ENCODE results near the gene ABT1. TPM values are rescaled to one million over a fixed set of nuclear protein-coding genes. Genes with fewer than 3 reads are reported as not detected.

ABT1 gene
- total RNA-seq, 1 experiment from 2014 or later, result 33.7 TPM

DNA sequence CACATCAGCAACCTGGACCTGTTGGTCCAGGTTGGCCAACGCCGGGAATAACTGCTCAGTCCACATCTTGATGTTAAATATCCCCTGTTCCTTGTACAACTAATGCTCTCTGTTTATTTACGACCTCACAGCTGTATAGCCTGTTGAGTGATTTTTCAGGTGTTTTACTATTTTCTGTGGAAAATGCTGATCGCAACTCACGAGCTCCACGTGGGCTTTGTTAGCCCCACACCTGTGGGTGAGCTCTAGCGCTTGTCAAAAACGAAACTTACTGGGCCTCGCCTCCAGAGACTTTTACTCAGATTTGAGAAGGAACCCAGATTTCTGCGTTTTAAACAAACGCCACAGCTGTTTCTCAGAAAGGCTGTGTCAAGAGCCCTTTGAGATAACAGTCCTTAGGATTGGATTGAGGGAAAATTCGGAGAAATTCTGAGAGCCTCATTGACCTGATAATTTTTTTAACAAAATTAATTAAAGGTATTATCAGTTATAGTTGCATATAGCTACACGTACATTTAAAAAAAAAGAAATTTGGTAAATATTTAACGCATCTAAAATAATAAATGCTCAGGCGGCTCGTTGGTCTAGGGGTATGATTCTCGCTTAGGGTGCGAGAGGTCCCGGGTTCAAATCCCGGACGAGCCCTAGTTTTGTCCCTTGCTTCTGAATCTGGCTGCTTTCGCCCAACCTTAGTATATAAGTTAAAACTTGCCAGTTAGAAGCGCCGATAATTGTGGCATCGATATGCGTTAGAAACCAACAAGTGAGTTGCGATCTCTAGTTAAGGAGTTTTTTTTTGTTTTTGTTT lies 41.9 kb upstream of the ABT1 start:
- H3K79me2 ChIP-seq (ENCODE audit: low read length), result no peaks in the 10 kb centered on the region
- peaks cover 15% of the 10 kb centered on the region for H3K4me1 ChIP-seq (ENCODE audit: insufficient read depth, low read length)
- H3K27me3 ChIP-seq (ENCODE audit: low read length), result no peaks in the 10 kb centered on the region
- no peak overlapping the region for H3K27ac ChIP-seq (ENCODE audit: low read length)
- H3K9me3 ChIP-seq (ENCODE audit: low read length), result no peaks in the 10 kb centered on the region
- DNase-seq (peak; percentile 76), ATAC-seq (peak; percentile 12; the same call in 1 of the 2 replicates)
- no peaks in the 10 kb centered on the region for H4K20me1 ChIP-seq (ENCODE audit: low read length)
- H3K9me2 ChIP-seq (replicated peaks; ENCODE audit: low read length), result no peaks in the 10 kb centered on the region
- TF ChIP-seq EZH2phosphoT487 (IDR thresholded peaks at IDR 0.05; ENCODE audit: borderline replicate concordance, low read length) (no peak), EZH2 (IDR thresholded peaks at IDR 0.05; ENCODE audit: low read length, unreplicated experiment) (no peak), CTCF (conservative IDR thresholded peaks at IDR 0.05; ENCODE audit: low read depth, low read length) (no peak)
- no TSS peak for BruUV-seq (replicated peaks)
- ChIA-PET CTCF (interaction anchor here (0.6 to 1.0 kb wide), 3 partner anchors 14 to 171 kb away, joined by 3 to 6 read pairs (median 3); no protein-coding TSS in a partner anchor), POLR2A (ENCODE audit: unreplicated experiment) (interaction anchor here (0.6 kb wide), 2 partner anchors 223 to 577 kb away, joined by 3 to 9 read pairs; no protein-coding TSS in a partner anchor)
- no peaks in the 10 kb centered on the region for H3K36me3 ChIP-seq (ENCODE audit: low read depth, low read length)
- H2AFZ ChIP-seq (ENCODE audit: low read length), result peak overlapping the region; percentile 53
- H3K4me2 ChIP-seq (ENCODE audit: low read length), result peak overlapping the region; percentile 91
- H3F3A ChIP-seq (ENCODE audit: low read length, unreplicated experiment), result no peaks in the 10 kb centered on the region
- H3K9ac ChIP-seq (ENCODE audit: low read length), result no peak overlapping the region
- peak overlapping the region; percentile 93 for H3K4me3 ChIP-seq (ENCODE audit: low read length)
- intact Hi-C loops (cut with micrococcal nuclease), result loop anchor here (5.0 kb wide), 1 partner anchor 1117 kb away; no protein-coding TSS in a partner anchor

DNA sequence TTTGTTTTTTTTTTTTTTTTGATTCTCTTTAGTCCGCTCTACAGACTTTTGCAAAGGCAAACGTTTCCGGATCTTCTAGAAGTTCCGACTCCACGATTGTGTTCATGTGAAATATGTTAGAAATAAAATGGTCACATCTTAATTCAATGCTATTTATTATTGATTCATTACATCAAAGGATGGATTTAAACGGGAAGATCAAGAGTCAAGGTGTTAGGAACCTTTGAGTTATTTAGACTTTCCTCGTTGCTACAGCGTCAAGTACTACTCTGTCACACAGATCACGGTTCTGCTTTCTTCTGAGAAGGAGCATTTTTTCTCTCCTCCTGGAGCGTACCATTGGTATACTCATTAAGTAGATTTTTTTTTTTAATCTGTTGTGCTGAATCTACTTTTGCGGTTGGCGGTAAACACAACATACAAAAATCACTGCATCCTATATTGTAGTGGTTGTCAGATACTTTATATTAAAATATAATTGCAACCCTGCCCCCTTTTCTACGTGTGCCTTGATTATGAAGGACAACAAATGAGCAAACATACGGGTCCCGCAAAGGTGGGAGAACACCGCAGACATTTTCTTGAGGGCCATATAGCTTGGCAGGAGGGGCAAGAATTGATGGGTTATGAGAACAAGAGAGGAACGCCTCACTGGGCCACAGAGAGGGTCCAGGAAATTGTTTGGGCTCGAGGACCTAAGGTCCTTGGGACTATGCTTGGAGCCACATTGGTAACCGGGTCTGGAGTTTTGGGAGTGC lies 41.1 kb upstream of the ABT1 start:
- DNase-seq (no peak), ATAC-seq (no peak)
- Histone ChIP-seq H3K9me3 (ENCODE audit: low read length) (no peaks in the 10 kb centered on the region), H3K27ac (ENCODE audit: low read length) (no peak overlapping the region), H3K36me3 (ENCODE audit: low read depth, low read length) (no peaks in the 10 kb centered on the region), H2AFZ (ENCODE audit: low read length) (no peak overlapping the region), H3K4me3 (ENCODE audit: low read length) (no peak overlapping the region), H3K27me3 (ENCODE audit: low read length) (no peaks in the 10 kb centered on the region), H3F3A (ENCODE audit: low read length, unreplicated experiment) (no peaks in the 10 kb centered on the region), H3K79me2 (ENCODE audit: low read length) (no peaks in the 10 kb centered on the region), H3K4me2 (ENCODE audit: low read length) (peak overlapping the region; percentile 91; the same call in 1 of the 2 replicates), H4K20me1 (ENCODE audit: low read length) (no peaks in the 10 kb centered on the region), H3K9me2 (replicated peaks; ENCODE audit: low read length) (no peaks in the 10 kb centered on the region), H3K4me1 (ENCODE audit: insufficient read depth, low read length) (peaks cover 15% of the 10 kb centered on the region), H3K9ac (ENCODE audit: low read length) (no peak overlapping the region)
- POLR2A ChIA-PET (ENCODE audit: unreplicated experiment), result no interaction called here
- no peak for TF ChIP-seq CTCF (conservative IDR thresholded peaks at IDR 0.05; ENCODE audit: low read depth, low read length)
- no peak for TF ChIP-seq EZH2 (IDR thresholded peaks at IDR 0.05; ENCODE audit: low read length, unreplicated experiment)
- TF ChIP-seq EZH2phosphoT487 (IDR thresholded peaks at IDR 0.05; ENCODE audit: borderline replicate concordance, low read length), result no peak
- intact Hi-C loops (cut with micrococcal nuclease), result loop anchor here (1.0 to 5.0 kb wide), 2 partner anchors 13 to 1117 kb away; no protein-coding TSS in a partner anchor
- no TSS peak for BruUV-seq (replicated peaks)
- CTCF ChIA-PET, result interaction anchor here (0.6 to 1.0 kb wide), 2 partner anchors 13 to 40 kb away, joined by 3 to 6 read pairs; no protein-coding TSS in a partner anchor
